Activated CD4-positive, alpha-beta T cell treated with anti-CD3 and anti-CD28 coated beads for 4 hours (primary cell): ENCODE data around the gene DBH.

Source experiments
- DNase-seq, 2 donors: peaks; one replicate each; pipeline ENCODE4 v3.0.0-alpha.2; 2020

Gene DBH

GRCh38 chr9:133685653-133686609 lies 49.8 kb downstream of the DBH start:
- no peak for DNase-seq

DNA sequence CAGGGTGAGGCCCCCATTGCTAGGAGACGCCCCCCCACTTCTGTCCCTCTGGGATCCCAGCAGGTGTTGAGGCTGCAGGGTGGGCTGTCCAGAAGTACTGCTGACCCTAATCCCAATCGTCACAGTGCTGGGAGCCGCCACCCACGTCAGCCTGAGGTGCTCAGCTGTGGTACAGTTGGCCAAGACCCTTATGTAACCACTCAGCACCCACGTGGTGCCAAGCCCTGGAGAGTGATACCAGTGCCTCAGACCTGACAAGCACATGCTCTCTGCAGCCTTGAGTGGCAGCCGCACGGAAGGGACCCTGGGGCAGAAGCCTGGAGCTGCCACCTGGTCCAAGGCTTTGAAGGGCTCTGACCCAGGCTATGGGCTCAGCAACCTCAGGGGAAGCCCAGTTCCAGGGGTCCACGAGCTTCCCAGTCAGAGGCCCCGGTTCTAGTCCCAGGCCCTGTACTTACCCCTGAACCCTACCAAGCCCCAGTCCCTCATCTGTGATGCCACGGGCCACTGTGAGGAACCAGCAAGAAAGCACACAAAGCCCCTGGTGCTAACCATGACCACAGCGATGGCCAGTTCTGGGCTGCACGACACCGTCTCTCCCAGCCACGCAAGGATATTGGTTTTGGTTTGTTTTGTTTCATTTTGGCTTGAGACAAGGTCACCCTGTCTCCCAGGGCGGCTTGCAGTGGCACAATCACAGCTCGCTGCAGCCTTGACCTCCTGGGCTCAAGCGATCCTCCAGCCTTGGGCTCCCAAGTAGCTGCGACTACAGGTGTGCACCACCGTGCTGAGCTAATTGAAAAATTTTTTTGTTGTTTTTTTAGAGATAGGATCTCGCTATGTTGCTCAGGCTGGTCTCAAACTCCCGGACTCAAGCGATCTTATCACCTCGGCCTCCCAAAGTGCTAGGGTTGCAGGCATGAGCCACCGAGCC lies 50.7 kb downstream of the DBH start:
- DNase-seq, result no peak

DNA sequence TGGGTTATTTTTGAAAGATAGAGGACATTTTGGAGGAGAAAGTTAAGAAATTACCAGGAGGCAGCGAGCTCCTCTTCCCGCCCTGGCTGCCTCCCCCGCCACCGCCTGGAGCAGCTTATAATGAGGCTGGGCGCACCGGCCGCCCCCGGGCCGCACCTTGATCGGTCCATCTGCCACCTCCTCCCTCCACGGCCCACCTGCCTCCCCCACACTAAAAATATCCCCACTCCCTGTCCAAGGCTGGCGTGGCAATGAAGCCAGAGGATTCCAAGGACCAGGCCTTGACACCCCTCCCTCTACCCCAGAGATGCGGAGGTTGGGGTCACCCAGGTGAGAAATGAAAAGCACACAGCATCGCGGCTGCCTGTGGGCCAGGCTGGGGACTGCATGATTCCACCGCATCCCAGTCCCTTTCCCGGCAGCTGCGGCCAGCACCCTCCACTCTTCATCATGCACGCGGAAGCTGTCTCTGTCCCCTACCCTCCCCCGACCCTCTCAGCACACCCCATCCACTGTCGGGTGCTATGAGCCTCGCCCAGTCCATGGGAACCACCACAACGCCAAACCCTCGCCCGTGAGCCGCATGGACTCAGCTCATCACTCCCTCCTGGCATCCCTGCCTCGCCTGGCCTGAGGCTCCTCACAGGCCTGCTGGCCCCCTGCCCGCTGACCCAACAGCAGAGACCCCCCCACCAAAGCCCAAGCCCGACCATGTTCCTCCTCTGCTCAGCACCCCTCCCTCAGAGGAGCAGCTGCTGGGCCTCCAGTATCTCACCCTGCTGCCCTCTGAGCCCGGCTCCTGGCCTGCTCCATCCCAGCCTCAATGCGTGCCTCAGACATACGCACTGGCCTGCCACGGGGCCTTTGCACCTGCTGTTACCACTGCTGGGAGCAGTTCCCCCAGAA lies 51.9 kb downstream of the DBH start:
- DNase-seq, result no peak

- DNase-seq, result no peak
These were observed 53.1 kb downstream of the DBH start for GRCh38 chr9:133689151-133689763.

GRCh38 chr9:133690081-133690561 lies 54.0 kb downstream of the DBH start:
- DNase-seq, result no peak

GRCh38 chr9:133691191-133691590 lies 55.0 kb downstream of the DBH start:
- no peak for DNase-seq

- no peak for DNase-seq
These were observed 55.6 kb downstream of the DBH start for GRCh38 chr9:133691626-133692363.

GRCh38 chr9:133692364-133692985 lies 56.3 kb downstream of the DBH start:
- no peak for DNase-seq

DNA sequence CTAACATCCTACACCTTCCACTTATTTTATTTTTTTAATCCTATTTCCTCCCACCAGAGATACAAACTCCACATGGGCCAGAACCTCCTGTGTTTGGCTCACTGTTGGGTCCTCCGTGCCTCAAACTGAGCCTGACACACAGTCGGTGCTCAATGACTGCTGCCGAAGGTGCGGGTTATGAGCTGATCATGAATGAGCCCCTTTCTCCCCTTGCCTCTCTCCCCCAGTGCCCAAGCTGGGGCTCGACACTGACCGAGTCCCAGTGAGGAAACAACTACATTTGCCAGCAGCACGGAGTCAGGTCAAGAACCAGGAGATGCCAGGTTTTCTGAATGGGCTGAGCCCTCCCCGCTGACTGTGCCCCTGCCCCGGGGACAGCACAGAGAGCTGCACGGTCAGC lies 57.0 kb downstream of the DBH start:
- DNase-seq, result no peak

- DNase-seq, result no peak
These were observed 57.8 kb downstream of the DBH start for GRCh38 chr9:133693703-133694529.

DNA sequence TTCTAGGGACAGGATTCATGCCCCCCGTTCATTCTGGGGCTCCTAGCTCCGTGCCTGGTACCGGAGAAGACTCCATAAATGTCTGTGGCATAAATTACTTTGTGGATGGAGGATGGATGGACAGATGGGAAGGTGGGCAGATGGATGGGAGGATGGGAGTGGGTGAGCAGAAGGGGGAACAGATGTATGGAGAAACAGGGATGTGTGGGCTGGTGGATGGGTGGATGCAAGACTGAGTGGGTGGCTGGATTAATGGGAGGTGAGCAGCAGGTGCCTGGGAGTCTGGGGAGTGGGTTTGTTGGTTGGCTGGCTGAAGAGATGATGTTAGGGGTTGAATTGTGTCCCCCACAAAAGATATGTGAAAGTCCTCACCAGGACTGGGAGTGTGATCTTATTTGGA lies 58.5 kb downstream of the DBH start:
- no peak for DNase-seq

DNA sequence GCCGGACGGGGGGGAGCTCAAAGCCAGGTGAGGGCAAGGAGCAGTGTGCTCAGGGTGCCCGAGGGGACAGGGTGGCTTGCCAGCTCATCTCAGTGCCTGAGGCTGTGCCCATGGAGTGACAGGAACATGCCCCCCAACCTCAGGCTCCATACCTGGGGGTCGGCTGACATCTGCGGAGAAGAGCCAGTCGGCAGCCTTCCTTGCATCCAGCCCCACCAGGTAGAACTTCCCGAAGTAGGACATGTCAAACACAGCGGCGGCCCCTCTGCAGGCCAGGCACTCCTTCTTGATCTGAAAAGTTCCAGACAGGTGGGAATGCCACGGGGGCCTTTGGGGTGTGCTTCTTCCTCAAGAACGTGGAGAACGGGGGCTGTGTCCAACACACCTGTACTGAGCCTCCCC lies 59.9 kb downstream of the DBH start:
- no peak for DNase-seq

DNA sequence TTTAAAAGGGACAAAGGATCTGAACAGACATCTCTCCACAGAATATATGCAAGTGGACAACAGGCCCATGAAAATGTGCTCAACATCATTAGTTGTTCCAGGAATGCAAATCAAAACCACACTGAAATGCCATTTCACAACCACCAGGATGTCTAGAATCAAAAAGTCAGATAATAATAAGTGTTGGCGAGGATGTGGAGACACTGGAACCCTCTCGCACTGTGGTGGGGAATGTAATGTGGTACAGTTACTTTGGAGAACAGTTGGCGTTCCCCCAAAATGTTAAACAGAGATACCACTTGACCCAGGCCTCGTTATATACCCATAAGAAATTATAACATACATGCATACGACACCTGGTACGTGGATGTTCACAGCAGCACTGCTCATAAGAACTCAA lies 63.4 kb downstream of the DBH start:
- no peak for DNase-seq

DNA sequence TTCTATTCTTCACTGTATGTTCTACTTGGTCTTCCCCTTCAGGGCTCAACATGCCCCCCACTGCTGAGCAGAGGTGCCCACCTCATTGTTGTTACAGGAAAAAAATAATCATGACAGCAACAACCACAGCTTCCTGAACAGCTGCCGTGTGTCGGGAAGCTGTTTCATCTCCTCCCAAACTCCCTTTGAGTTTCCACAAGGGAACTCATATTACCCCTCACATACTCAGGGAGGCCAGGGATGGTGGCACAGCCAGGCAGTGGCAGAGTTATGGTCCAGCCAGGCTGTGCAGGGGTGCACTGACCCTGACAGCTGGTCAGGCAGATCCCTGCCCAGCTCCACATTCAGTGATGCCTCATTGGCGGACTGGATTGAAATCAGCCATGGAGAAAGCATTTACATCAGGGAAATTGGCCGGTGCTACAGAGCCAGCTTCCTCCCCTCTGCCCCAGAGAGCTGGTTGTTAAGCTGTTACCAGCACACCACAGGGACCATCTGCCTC lies 64.7 kb downstream of the DBH start:
- no peak for DNase-seq

- DNase-seq, result peak; percentile 57 to 70
These were observed 65.3 kb downstream of the DBH start for GRCh38 chr9:133701321-133701980.

- DNase-seq, result peak; percentile 66 to 73
These were observed 66.0 kb downstream of the DBH start for GRCh38 chr9:133701981-133702797.

DNA sequence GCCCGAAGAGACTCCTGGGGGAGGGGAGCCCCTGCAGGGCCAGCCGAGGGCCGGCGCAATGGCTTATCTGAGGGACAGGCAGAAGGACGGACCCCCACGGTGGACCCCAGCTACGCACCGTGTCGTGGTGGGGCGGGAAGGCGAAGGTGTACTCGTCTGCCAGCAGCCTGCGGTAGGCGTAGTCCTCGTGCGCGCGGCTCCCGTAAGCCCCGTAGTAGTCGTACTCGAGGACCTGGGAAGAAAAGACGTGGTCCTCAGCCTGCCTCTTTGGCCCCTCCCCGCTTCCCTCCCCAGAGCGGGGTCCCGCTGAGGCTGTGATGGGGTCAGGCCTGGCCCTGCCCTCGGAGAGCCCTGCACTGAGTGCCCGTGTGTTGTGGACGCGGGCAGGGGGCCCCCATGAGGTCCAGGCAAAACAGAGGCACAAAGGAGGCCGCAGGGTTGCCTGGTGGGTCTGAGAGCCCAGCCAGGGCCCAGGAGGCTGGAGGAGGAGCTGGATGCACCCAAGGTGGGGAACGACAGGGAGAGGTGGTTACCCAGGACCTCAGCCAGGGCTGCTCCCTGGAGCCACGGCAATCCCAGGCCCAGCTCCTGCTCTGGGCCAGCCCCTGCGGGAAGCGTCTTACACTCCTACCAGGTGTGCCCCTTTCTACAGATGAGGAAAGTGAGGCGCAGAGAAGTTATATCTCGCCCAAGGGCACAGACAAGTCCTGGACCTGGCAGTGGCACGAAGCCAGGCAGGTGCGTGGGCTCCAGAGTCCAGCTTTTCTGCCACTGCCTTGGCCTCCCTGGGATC lies 66.8 kb downstream of the DBH start:
- peak in 1 of 2 donors; percentile 35 for DNase-seq
